HEK293 (cell line): ENCODE results near the gene OR52I2.

Experiments
- CTCF ChIA-PET: fragments of 350-600 bp; formaldehyde crosslinking; extraction: SDS; loops from one replicate; lab custom pipeline; 2021; ENCODE audit warnings: antibody characterized with exemption; lab: Yijun Ruan, JAX
- POLR2A ChIA-PET: fragments of 300-600 bp; formaldehyde crosslinking; extraction: SDS; loops from one replicate; lab custom pipeline; 2020; ENCODE audit warnings: antibody characterized with exemption, inconsistent platforms; lab: Yijun Ruan, JAX
- H3K27ac ChIP-seq: fragments of 200-500 bp; sonication (Bioruptor generic); 2 replicates; pipeline ENCODE4 v1.5.1; 2014; ENCODE audit warnings: low read depth, low read length, control low read depth, inconsistent platforms; ENCODE audit errors: extremely low read depth
- H3K36me3 ChIP-seq, 2 experiments: fragments of 200-500 bp in 1 of 2; sonication (Bioruptor generic) in 1 of 2; 1 replicate in 1 of 2; 2 replicates in 1 of 2; pipeline ENCODE4 v1.5.1; 2014 to 2017; ENCODE audit warnings: inconsistent platforms in 2 of 2, low read length in 2 of 2; ENCODE audit not compliant: control insufficient read depth in 2 of 2, insufficient read depth in 1 of 2
- H3K4me1 ChIP-seq: fragments of 200-500 bp; sonication (Bioruptor generic); 2 replicates; pipeline ENCODE4 v1.5.1; 2014; ENCODE audit warnings: mild to moderate bottlenecking, low read length, inconsistent platforms; ENCODE audit not compliant: control insufficient read depth, insufficient read depth
- H3K4me3 ChIP-seq: 2 replicates; pipeline ENCODE4 v1.5.1; 2011; ENCODE audit warnings: low read depth, mild to moderate bottlenecking, control low read depth, low read length, moderate library complexity
- H3K9me3 ChIP-seq: fragments of 200-500 bp; sonication (Bioruptor generic); 2 replicates; pipeline ENCODE4 v1.5.1; 2014; ENCODE audit warnings: low read depth, low read length, inconsistent platforms; ENCODE audit not compliant: control insufficient read depth, insufficient read depth
- GLI4 ChIP-seq: fragments of 450-650 bp; formaldehyde crosslinking; IDR thresholded peaks from 2 replicates; pipeline ENCODE4 v1.5.1; 2016; ENCODE audit warnings: missing biosample characterization, missing genetic modification characterization
- SP7 ChIP-seq: fragments of 450-650 bp; formaldehyde crosslinking; IDR thresholded peaks from 2 replicates; pipeline ENCODE4 v1.5.1; 2016; ENCODE audit warnings: missing biosample characterization, missing genetic modification characterization
- YY2 ChIP-seq: fragments of 450-650 bp; formaldehyde crosslinking; IDR thresholded peaks from 2 replicates; pipeline ENCODE4 v1.5.1; 2016; ENCODE audit warnings: missing biosample characterization, missing genetic modification characterization
- ZBTB6 ChIP-seq: fragments of 450-650 bp; formaldehyde crosslinking; IDR thresholded peaks from 2 replicates; pipeline ENCODE4 v1.5.1; 2017; ENCODE audit warnings: missing biosample characterization, missing genetic modification characterization
- ZFHX2 ChIP-seq: fragments of 450-650 bp; formaldehyde crosslinking; conservative IDR thresholded peaks from 2 replicates; pipeline ENCODE4 v1.5.1; 2016; ENCODE audit warnings: missing biosample characterization, missing genetic modification characterization
- ZNF10 ChIP-seq: fragments of 450-650 bp; formaldehyde crosslinking; IDR thresholded peaks from 2 replicates; pipeline ENCODE4 v1.5.1; 2017; ENCODE audit warnings: missing biosample characterization, missing genetic modification characterization
- ZNF138 ChIP-seq: fragments of 450-650 bp; formaldehyde crosslinking; IDR thresholded peaks from 2 replicates; pipeline ENCODE4 v1.5.1; 2016; ENCODE audit warnings: missing biosample characterization, missing genetic modification characterization, borderline replicate concordance
- ZNF174 ChIP-seq: fragments of 450-650 bp; formaldehyde crosslinking; IDR thresholded peaks from 2 replicates; pipeline ENCODE4 v1.5.0; 2017; ENCODE audit warnings: missing biosample characterization, mild to moderate bottlenecking, missing genetic modification characterization
- ZNF175 ChIP-seq: fragments of 450-650 bp; formaldehyde crosslinking; IDR thresholded peaks from 2 replicates; pipeline ENCODE4 v1.5.1; 2016; ENCODE audit warnings: missing biosample characterization, missing genetic modification characterization
- ZNF211 ChIP-seq: fragments of 450-650 bp; formaldehyde crosslinking; IDR thresholded peaks from 2 replicates; pipeline ENCODE4 v1.5.1; 2016; ENCODE audit warnings: low read depth, missing biosample characterization, missing genetic modification characterization
- ZNF248 ChIP-seq: fragments of 450-650 bp; formaldehyde crosslinking; IDR thresholded peaks from 2 replicates; pipeline ENCODE4 v1.5.1; 2017; ENCODE audit warnings: missing biosample characterization, missing genetic modification characterization
- ZNF266 ChIP-seq: fragments of 450-650 bp; formaldehyde crosslinking; IDR thresholded peaks from 2 replicates; pipeline ENCODE4 v1.5.1; 2016; ENCODE audit warnings: missing biosample characterization, missing genetic modification characterization, low read depth
- ZNF335 ChIP-seq: fragments of 450-650 bp; formaldehyde crosslinking; conservative IDR thresholded peaks from 2 replicates; pipeline ENCODE4 v1.5.1; 2016; ENCODE audit warnings: missing biosample characterization, missing genetic modification characterization
- ZNF433 ChIP-seq: fragments of 450-650 bp; formaldehyde crosslinking; IDR thresholded peaks from 2 replicates; pipeline ENCODE4 v1.5.1; 2016; ENCODE audit warnings: missing biosample characterization, missing genetic modification characterization, low read depth
- ZNF548 ChIP-seq: fragments of 450-650 bp; formaldehyde crosslinking; IDR thresholded peaks from 2 replicates; pipeline ENCODE4 v1.5.1; 2016; ENCODE audit warnings: missing biosample characterization, missing genetic modification characterization
- ZNF555 ChIP-seq: fragments of 450-650 bp; formaldehyde crosslinking; conservative IDR thresholded peaks from 2 replicates; pipeline ENCODE4 v1.5.1; 2017; ENCODE audit warnings: missing biosample characterization, mild to moderate bottlenecking, missing genetic modification characterization, inconsistent platforms
- ZNF561 ChIP-seq: fragments of 450-650 bp; IDR thresholded peaks from 2 replicates; pipeline ENCODE4 v1.5.1; 2018; ENCODE audit warnings: missing biosample characterization, missing genetic modification characterization, borderline replicate concordance
- ZNF623 ChIP-seq: fragments of 450-650 bp; formaldehyde crosslinking; IDR thresholded peaks from 2 replicates; pipeline ENCODE4 v1.5.1; 2016; ENCODE audit warnings: missing biosample characterization, missing genetic modification characterization
- ZNF645 ChIP-seq: fragments of 450-650 bp; formaldehyde crosslinking; IDR thresholded peaks from 2 replicates; pipeline ENCODE4; 2016; ENCODE audit warnings: missing biosample characterization, missing genetic modification characterization
- ZNF677 ChIP-seq: fragments of 450-650 bp; IDR thresholded peaks from 2 replicates; pipeline ENCODE4 v1.5.0; 2018; ENCODE audit warnings: missing biosample characterization, mild to moderate bottlenecking, missing genetic modification characterization, moderate library complexity
- ZNF777 ChIP-seq: fragments of 450-650 bp; formaldehyde crosslinking; IDR thresholded peaks from 2 replicates; pipeline ENCODE4 v1.5.1; 2017; ENCODE audit warnings: missing biosample characterization, missing genetic modification characterization, borderline replicate concordance
- ZNF785 ChIP-seq: fragments of 450-650 bp; formaldehyde crosslinking; IDR thresholded peaks from 2 replicates; pipeline ENCODE4 v1.5.1; 2016; ENCODE audit warnings: missing biosample characterization, missing genetic modification characterization
- ZNF792 ChIP-seq: fragments of 450-650 bp; formaldehyde crosslinking; IDR thresholded peaks from 2 replicates; pipeline ENCODE4 v1.5.1; 2016; ENCODE audit warnings: missing biosample characterization, missing genetic modification characterization
- TF ChIP-seq, protein P1 (sequence below): fragments of 450-650 bp; formaldehyde crosslinking; IDR thresholded peaks from 2 replicates; pipeline ENCODE4 v1.5.1; 2016; ENCODE audit warnings: missing biosample characterization, missing genetic modification characterization
- TF ChIP-seq, protein P2 (sequence below): fragments of 450-650 bp; formaldehyde crosslinking; IDR thresholded peaks from 2 replicates; pipeline ENCODE4 v1.5.1; 2016; ENCODE audit warnings: missing biosample characterization, missing genetic modification characterization
- TF ChIP-seq, protein P3 (sequence below): fragments of 450-650 bp; formaldehyde crosslinking; IDR thresholded peaks from 2 replicates; pipeline ENCODE4 v1.5.1; 2016; ENCODE audit warnings: missing biosample characterization, missing genetic modification characterization, borderline replicate concordance

OR52I2 gene

GRCh38 chr11:4577761-4578160, 3.8 kb upstream of the OR52I2 start (continued):
- no peak for TF ChIP-seq ZNF175
- TF ChIP-seq ZBTB6 (tag by site-specific recombination) = no peak

DNA sequence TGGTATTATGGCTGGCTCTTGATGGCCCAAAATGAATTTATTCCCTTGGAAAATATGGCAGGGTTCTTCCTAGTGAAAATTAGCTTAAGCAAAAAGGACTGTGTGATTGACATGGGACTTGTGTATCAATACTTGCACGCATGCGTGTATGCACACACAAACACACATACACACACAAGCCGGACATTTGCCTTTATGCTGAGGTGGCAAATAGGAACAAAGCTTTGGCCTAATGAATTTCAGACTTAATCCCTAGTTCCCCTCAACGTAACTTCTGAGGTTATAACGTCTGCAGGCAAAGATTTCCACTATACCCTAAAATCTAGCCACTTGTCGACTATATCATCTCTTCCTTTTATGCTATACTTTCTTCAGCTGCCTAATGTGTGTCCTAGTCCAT, 2.9 kb upstream of the OR52I2 start:
- H3K27ac ChIP-seq = no peak overlapping the region
- no peak for TF ChIP-seq ZNF777 (tag by site-specific recombination)
- no peak for TF ChIP-seq ZNF785
- no peak for TF ChIP-seq SP7 (tag by site-specific recombination)
- no peak for TF ChIP-seq ZNF138 (tag by site-specific recombination)
- TF ChIP-seq ZNF645 (tag by site-specific recombination) = no peak
- TF ChIP-seq YY2 = no peak
- no peak for TF ChIP-seq ZNF248 (tag by site-specific recombination)
- no peak for TF ChIP-seq ZNF211
- H3K36me3 ChIP-seq = no peaks in the 10 kb centered on the region
- no peaks in the 10 kb centered on the region for H3K9me3 ChIP-seq
- H3K4me3 ChIP-seq = no peak overlapping the region
- ChIA-PET POLR2A (no interaction called here), CTCF (interaction anchor here (1.8 kb wide), 1 partner anchor 391 kb away, joined by 8 read pairs; no protein-coding TSS in a partner anchor)
- H3K4me1 ChIP-seq = no peaks in the 10 kb centered on the region

DNA sequence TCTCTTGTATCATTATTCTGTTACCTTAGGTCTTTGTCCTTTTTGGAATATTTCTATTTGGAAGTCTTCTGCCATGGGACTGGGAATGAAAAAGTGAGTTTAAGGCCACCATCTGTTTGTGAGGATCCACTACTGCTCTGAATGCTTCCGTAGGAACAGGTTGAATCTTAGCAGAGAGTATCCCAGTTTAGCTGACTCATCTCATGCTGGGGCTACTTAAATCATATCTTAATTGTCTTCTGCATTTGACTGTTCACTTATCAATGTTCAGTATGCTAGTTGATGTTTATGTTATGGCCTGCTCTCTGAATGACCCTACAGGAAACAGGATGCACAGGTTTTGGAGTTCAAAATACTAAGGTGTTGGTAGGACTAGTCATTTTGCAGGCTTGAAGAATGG, 1.4 kb upstream of the OR52I2 start:
- TF ChIP-seq ZNF792 (no peak), GLI4 (no peak), ZFHX2 (tag by site-specific recombination) (no peak), ZNF335 (tag by site-specific recombination) (no peak), ZNF10 (tag by site-specific recombination) (no peak), ZNF623 (no peak)
- ChIA-PET POLR2A (no interaction called here), CTCF (no interaction called here)
- Histone ChIP-seq H3K4me3 (no peak overlapping the region), H3K4me1 (no peaks in the 10 kb centered on the region), H3K27ac (no peak overlapping the region), H3K9me3 (no peaks in the 10 kb centered on the region), H3K36me3 (no peaks in the 10 kb centered on the region)

- H3K27ac ChIP-seq = no peak overlapping the region
- ChIA-PET POLR2A (no interaction called here), CTCF (no interaction called here)
- H3K36me3 ChIP-seq = no peaks in the 10 kb centered on the region
- no peaks in the 10 kb centered on the region for H3K9me3 ChIP-seq
- no peak overlapping the region for H3K4me3 ChIP-seq
- H3K4me1 ChIP-seq = no peaks in the 10 kb centered on the region
- no peak for TF ChIP-seq ZNF555 (tag by site-specific recombination)
- TF ChIP-seq, protein P1, sequence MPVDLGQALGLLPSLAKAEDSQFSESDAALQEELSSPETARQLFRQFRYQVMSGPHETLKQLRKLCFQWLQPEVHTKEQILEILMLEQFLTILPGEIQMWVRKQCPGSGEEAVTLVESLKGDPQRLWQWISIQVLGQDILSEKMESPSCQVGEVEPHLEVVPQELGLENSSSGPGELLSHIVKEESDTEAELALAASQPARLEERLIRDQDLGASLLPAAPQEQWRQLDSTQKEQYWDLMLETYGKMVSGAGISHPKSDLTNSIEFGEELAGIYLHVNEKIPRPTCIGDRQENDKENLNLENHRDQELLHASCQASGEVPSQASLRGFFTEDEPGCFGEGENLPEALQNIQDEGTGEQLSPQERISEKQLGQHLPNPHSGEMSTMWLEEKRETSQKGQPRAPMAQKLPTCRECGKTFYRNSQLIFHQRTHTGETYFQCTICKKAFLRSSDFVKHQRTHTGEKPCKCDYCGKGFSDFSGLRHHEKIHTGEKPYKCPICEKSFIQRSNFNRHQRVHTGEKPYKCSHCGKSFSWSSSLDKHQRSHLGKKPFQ (tag by site-specific recombination) = no peak
- TF ChIP-seq, protein P2, sequence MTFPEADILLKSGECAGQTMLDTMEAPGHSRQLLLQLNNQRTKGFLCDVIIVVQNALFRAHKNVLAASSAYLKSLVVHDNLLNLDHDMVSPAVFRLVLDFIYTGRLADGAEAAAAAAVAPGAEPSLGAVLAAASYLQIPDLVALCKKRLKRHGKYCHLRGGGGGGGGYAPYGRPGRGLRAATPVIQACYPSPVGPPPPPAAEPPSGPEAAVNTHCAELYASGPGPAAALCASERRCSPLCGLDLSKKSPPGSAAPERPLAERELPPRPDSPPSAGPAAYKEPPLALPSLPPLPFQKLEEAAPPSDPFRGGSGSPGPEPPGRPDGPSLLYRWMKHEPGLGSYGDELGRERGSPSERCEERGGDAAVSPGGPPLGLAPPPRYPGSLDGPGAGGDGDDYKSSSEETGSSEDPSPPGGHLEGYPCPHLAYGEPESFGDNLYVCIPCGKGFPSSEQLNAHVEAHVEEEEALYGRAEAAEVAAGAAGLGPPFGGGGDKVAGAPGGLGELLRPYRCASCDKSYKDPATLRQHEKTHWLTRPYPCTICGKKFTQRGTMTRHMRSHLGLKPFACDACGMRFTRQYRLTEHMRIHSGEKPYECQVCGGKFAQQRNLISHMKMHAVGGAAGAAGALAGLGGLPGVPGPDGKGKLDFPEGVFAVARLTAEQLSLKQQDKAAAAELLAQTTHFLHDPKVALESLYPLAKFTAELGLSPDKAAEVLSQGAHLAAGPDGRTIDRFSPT = no peak
- TF ChIP-seq, protein P3, sequence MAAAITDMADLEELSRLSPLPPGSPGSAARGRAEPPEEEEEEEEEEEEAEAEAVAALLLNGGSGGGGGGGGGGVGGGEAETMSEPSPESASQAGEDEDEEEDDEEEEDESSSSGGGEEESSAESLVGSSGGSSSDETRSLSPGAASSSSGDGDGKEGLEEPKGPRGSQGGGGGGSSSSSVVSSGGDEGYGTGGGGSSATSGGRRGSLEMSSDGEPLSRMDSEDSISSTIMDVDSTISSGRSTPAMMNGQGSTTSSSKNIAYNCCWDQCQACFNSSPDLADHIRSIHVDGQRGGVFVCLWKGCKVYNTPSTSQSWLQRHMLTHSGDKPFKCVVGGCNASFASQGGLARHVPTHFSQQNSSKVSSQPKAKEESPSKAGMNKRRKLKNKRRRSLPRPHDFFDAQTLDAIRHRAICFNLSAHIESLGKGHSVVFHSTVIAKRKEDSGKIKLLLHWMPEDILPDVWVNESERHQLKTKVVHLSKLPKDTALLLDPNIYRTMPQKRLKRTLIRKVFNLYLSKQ (tag by site-specific recombination) = no peak
- no peak for TF ChIP-seq ZNF266 (tag by site-specific recombination)
- no peak for TF ChIP-seq ZNF174 (tag by site-specific recombination)
- TF ChIP-seq ZNF677 (tag by site-specific recombination) = no peak
- no peak for TF ChIP-seq ZNF561 (tag by site-specific recombination)
- TF ChIP-seq ZNF548 = no peak
- TF ChIP-seq ZNF433 (tag by site-specific recombination) = no peak
Observed at GRCh38 chr11:4589017-4589416, 7.5 kb downstream of the OR52I2 start.
